Measurements from ENCODE around the gene MYO3B.

MYO3B gene

GRCh38 chr2:170244555-170244954, 66.6 kb downstream of the MYO3B start:
- H3K79me1 ChIP-seq (replicated peaks; ENCODE audit: low read length, poor library complexity, severe bottlenecking): no peaks in the 10 kb centered on the region
- no peak overlapping the region for H2AK5ac ChIP-seq (ENCODE audit: low read length, severe bottlenecking)
- peaks cover 4 to 56% of the 10 kb centered on the region in 2 experiments for H3K27me3 ChIP-seq (ENCODE audit: control insufficient read depth in 1 of 2, insufficient read depth in 1 of 2, low read length in 2 of 2)
- H3K18ac ChIP-seq (ENCODE audit: low read depth in 1 of 2, low read length in 2 of 2): no peak overlapping the region
- H2BK12ac ChIP-seq (ENCODE audit: low read length in 2 of 2): no peak overlapping the region
- no peak overlapping the region for H3K23ac ChIP-seq (ENCODE audit: low read length in 2 of 2)
- no peak overlapping the region for H3K14ac ChIP-seq (ENCODE audit: low read length in 2 of 2)
- no peaks in the 10 kb centered on the region for H3K36me3 ChIP-seq (ENCODE audit: control insufficient read depth in 1 of 2, insufficient read depth in 2 of 2, low read depth in 1 of 2, low read length in 2 of 2)
- H4K8ac ChIP-seq (ENCODE audit: low read length): no peak overlapping the region
- H2BK120ac ChIP-seq (ENCODE audit: low read depth, low read length): no peak overlapping the region
- no peak overlapping the region for H2BK15ac ChIP-seq (ENCODE audit: low read depth, poor library complexity, severe bottlenecking)
- no peak overlapping the region for H3K4me3 ChIP-seq (ENCODE audit: insufficient read depth in 1 of 2, low read depth in 1 of 2, low read length in 2 of 2)
- no peak overlapping the region for H3K4ac ChIP-seq (ENCODE audit: low read depth in 1 of 2, low read length in 2 of 2)
- no peak overlapping the region for H3K4me2 ChIP-seq (ENCODE audit: low read length, poor library complexity, severe bottlenecking)
- no peak for DNase-seq
- no peaks in the 10 kb centered on the region for H3K9me3 ChIP-seq (ENCODE audit: control insufficient read depth, low read length)
- no peak overlapping the region for H3K27ac ChIP-seq (ENCODE audit: low read length, poor library complexity, severe bottlenecking)
- H4K91ac ChIP-seq (ENCODE audit: low read length): no peak overlapping the region
- 94% methylated on average over 4 of the region's 4 CpGs for WGBS
- H3K9ac ChIP-seq (ENCODE audit: low read length): no peak overlapping the region
- H2AFZ ChIP-seq (ENCODE audit: low read depth, low read length): no peak overlapping the region
- no peaks in the 10 kb centered on the region for H3K4me1 ChIP-seq (ENCODE audit: control insufficient read depth, insufficient read depth, low read depth, low read length)
- no peak overlapping the region for H2BK5ac ChIP-seq (ENCODE audit: low read depth, low read length, poor library complexity, severe bottlenecking)

- Histone ChIP-seq H3K4me3 (ENCODE audit: insufficient read depth in 1 of 2, low read depth in 1 of 2, low read length in 2 of 2) (no peak overlapping the region), H3K4me1 (ENCODE audit: control insufficient read depth, insufficient read depth, low read depth, low read length) (no peaks in the 10 kb centered on the region), H3K27me3 (ENCODE audit: control insufficient read depth in 1 of 2, insufficient read depth in 1 of 2, low read length in 2 of 2) (peaks cover 2 to 49% of the 10 kb centered on the region in 2 experiments), H4K8ac (ENCODE audit: low read length) (no peak overlapping the region), H2BK120ac (ENCODE audit: low read depth, low read length) (no peak overlapping the region), H3K79me1 (replicated peaks; ENCODE audit: low read length, poor library complexity, severe bottlenecking) (no peaks in the 10 kb centered on the region), H2BK5ac (ENCODE audit: low read depth, low read length, poor library complexity, severe bottlenecking) (no peak overlapping the region), H3K4me2 (ENCODE audit: low read length, poor library complexity, severe bottlenecking) (no peak overlapping the region), H3K14ac (ENCODE audit: low read length in 2 of 2) (no peak overlapping the region), H3K23ac (ENCODE audit: low read length in 2 of 2) (no peak overlapping the region), H3K36me3 (ENCODE audit: control insufficient read depth in 1 of 2, insufficient read depth in 2 of 2, low read depth in 1 of 2, low read length in 2 of 2) (no peaks in the 10 kb centered on the region), H4K91ac (ENCODE audit: low read length) (no peak overlapping the region), H2BK12ac (ENCODE audit: low read length in 2 of 2) (no peak overlapping the region), H2AFZ (ENCODE audit: low read depth, low read length) (no peak overlapping the region), H3K9me3 (ENCODE audit: control insufficient read depth, low read length) (no peaks in the 10 kb centered on the region), H2AK5ac (ENCODE audit: low read length, severe bottlenecking) (no peak overlapping the region), H3K18ac (ENCODE audit: low read depth in 1 of 2, low read length in 2 of 2) (no peak overlapping the region), H3K4ac (ENCODE audit: low read depth in 1 of 2, low read length in 2 of 2) (no peak overlapping the region), H2BK15ac (ENCODE audit: low read depth, poor library complexity, severe bottlenecking) (no peak overlapping the region), H3K27ac (ENCODE audit: low read length, poor library complexity, severe bottlenecking) (no peak overlapping the region), H3K9ac (ENCODE audit: low read length) (no peak overlapping the region)
- DNase-seq: no peak
- 71% methylated on average over 3 of the region's 3 CpGs for WGBS
Measured at GRCh38 chr2:170245312-170245711, 67.4 kb downstream of the MYO3B start.

GRCh38 chr2:170247333-170247732, 69.4 kb downstream of the MYO3B start:
- Histone ChIP-seq H3K9me3 (ENCODE audit: control insufficient read depth, low read length) (no peaks in the 10 kb centered on the region), H3K14ac (ENCODE audit: low read length in 2 of 2) (no peak overlapping the region), H4K8ac (ENCODE audit: low read length) (no peak overlapping the region), H3K18ac (ENCODE audit: low read depth in 1 of 2, low read length in 2 of 2) (no peak overlapping the region), H2AFZ (ENCODE audit: low read depth, low read length) (no peak overlapping the region), H3K9ac (ENCODE audit: low read length) (no peak overlapping the region), H2BK5ac (ENCODE audit: low read depth, low read length, poor library complexity, severe bottlenecking) (no peak overlapping the region), H3K79me1 (replicated peaks; ENCODE audit: low read length, poor library complexity, severe bottlenecking) (no peaks in the 10 kb centered on the region), H2BK120ac (ENCODE audit: low read depth, low read length) (no peak overlapping the region), H3K36me3 (ENCODE audit: control insufficient read depth in 1 of 2, insufficient read depth in 2 of 2, low read depth in 1 of 2, low read length in 2 of 2) (no peaks in the 10 kb centered on the region), H3K4me2 (ENCODE audit: low read length, poor library complexity, severe bottlenecking) (no peak overlapping the region), H3K23ac (ENCODE audit: low read length in 2 of 2) (no peak overlapping the region), H3K27me3 (ENCODE audit: control insufficient read depth in 1 of 2, insufficient read depth in 1 of 2, low read length in 2 of 2) (peaks cover 9 to 32% of the 10 kb centered on the region in 2 experiments), H3K4me3 (ENCODE audit: insufficient read depth in 1 of 2, low read depth in 1 of 2, low read length in 2 of 2) (no peak overlapping the region), H2BK15ac (ENCODE audit: low read depth, poor library complexity, severe bottlenecking) (no peak overlapping the region), H2BK12ac (ENCODE audit: low read length in 2 of 2) (no peak overlapping the region), H2AK5ac (ENCODE audit: low read length, severe bottlenecking) (no peak overlapping the region), H3K27ac (ENCODE audit: low read length, poor library complexity, severe bottlenecking) (no peak overlapping the region), H3K4me1 (ENCODE audit: control insufficient read depth, insufficient read depth, low read depth, low read length) (no peaks in the 10 kb centered on the region), H3K4ac (ENCODE audit: low read depth in 1 of 2, low read length in 2 of 2) (no peak overlapping the region), H4K91ac (ENCODE audit: low read length) (no peak overlapping the region)
- no peak for DNase-seq
- WGBS: 57% methylated on average over 1 of the region's 3 CpGs

- H4K8ac ChIP-seq (ENCODE audit: low read length): no peak overlapping the region
- no peak overlapping the region for H3K27ac ChIP-seq (ENCODE audit: low read length, poor library complexity, severe bottlenecking)
- no peak overlapping the region for H4K91ac ChIP-seq (ENCODE audit: low read length)
- no peak for DNase-seq
- no peaks in the 10 kb centered on the region for H3K4me1 ChIP-seq (ENCODE audit: control insufficient read depth, insufficient read depth, low read depth, low read length)
- no peak overlapping the region for H2BK15ac ChIP-seq (ENCODE audit: low read depth, poor library complexity, severe bottlenecking)
- H3K4me2 ChIP-seq (ENCODE audit: low read length, poor library complexity, severe bottlenecking): no peak overlapping the region
- WGBS: no CpG with 5 or more reads among the region's 1 CpG
- H2AK5ac ChIP-seq (ENCODE audit: low read length, severe bottlenecking): no peak overlapping the region
- no peak overlapping the region for H3K9ac ChIP-seq (ENCODE audit: low read length)
- H3K18ac ChIP-seq (ENCODE audit: low read depth in 1 of 2, low read length in 2 of 2): no peak overlapping the region
- H3K14ac ChIP-seq (ENCODE audit: low read length in 2 of 2): no peak overlapping the region
- H3K27me3 ChIP-seq (ENCODE audit: control insufficient read depth in 1 of 2, insufficient read depth in 1 of 2, low read length in 2 of 2): peaks cover 9 to 26% of the 10 kb centered on the region in 2 experiments
- H2BK5ac ChIP-seq (ENCODE audit: low read depth, low read length, poor library complexity, severe bottlenecking): no peak overlapping the region
- no peak overlapping the region for H2BK12ac ChIP-seq (ENCODE audit: low read length in 2 of 2)
- H3K4ac ChIP-seq (ENCODE audit: low read depth in 1 of 2, low read length in 2 of 2): no peak overlapping the region
- H3K79me1 ChIP-seq (replicated peaks; ENCODE audit: low read length, poor library complexity, severe bottlenecking): no peaks in the 10 kb centered on the region
- no peak overlapping the region for H2AFZ ChIP-seq (ENCODE audit: low read depth, low read length)
- no peak overlapping the region for H3K4me3 ChIP-seq (ENCODE audit: insufficient read depth in 1 of 2, low read depth in 1 of 2, low read length in 2 of 2)
- H3K9me3 ChIP-seq (ENCODE audit: control insufficient read depth, low read length): no peaks in the 10 kb centered on the region
- H2BK120ac ChIP-seq (ENCODE audit: low read depth, low read length): no peak overlapping the region
- H3K36me3 ChIP-seq (ENCODE audit: control insufficient read depth in 1 of 2, insufficient read depth in 2 of 2, low read depth in 1 of 2, low read length in 2 of 2): no peaks in the 10 kb centered on the region
- no peak overlapping the region for H3K23ac ChIP-seq (ENCODE audit: low read length in 2 of 2)
Measured at GRCh38 chr2:170247882-170248393, 70.0 kb downstream of the MYO3B start.
